Activated CD8-positive, alpha-beta T cell treated with anti-CD3 and anti-CD28 coated beads for 36 hours (primary cell): ENCODE results near the gene NFIA. TPM values are rescaled to one million over a fixed set of nuclear protein-coding genes. Genes with fewer than 3 reads are reported as not detected.

Experiments
- ATAC-seq: fragments of 200-7000 bp; cut with Tn5 transposase; one replicate; pipeline ENCODE4 v1.10.0; 2021; ENCODE audit warnings: mild to moderate bottlenecking, moderate library complexity
- CTCF ChIA-PET: fragments of 350-600 bp; sonication (Branson Sonifier 250); formaldehyde crosslinking; loops from one replicate; lab custom pipeline; 2021; ENCODE audit warnings: antibody characterized with exemption; lab: Charles Lee
- POLR2A ChIA-PET: fragments of 350-600 bp; sonication (Branson Sonifier 250); formaldehyde crosslinking; loops from one replicate; lab custom pipeline; 2021; ENCODE audit warnings: antibody characterized with exemption; lab: Charles Lee
- DNase-seq: peaks from one replicate; pipeline ENCODE4 v3.0.0-alpha.2; 2020
- H3K27ac Mint-ChIP-seq: one replicate; pipeline ENCODE4 v1.8.0; 2021; ENCODE audit warnings: mild to moderate bottlenecking, mixed read lengths
- H3K27me3 Mint-ChIP-seq: one replicate; pipeline ENCODE4 v1.8.0; 2021; ENCODE audit warnings: mixed read lengths
- H3K36me3 Mint-ChIP-seq: one replicate; pipeline ENCODE4 v1.8.0; 2021; ENCODE audit warnings: low read depth, mixed read lengths
- H3K4me1 Mint-ChIP-seq: one replicate; pipeline ENCODE4 v1.8.0; 2021; ENCODE audit warnings: low read depth, mixed read lengths
- H3K4me3 Mint-ChIP-seq: one replicate; pipeline ENCODE4 v1.8.0; 2021; ENCODE audit warnings: mild to moderate bottlenecking, moderate library complexity, mixed read lengths
- H3K9me3 Mint-ChIP-seq: one replicate; pipeline ENCODE4 v1.8.0; 2021; ENCODE audit warnings: mixed read lengths
- intact Hi-C: fragments of 100-400 bp; cut with micrococcal nuclease; formaldehyde crosslinking; loops from one replicate; pipeline ENCODE4 v1.10.0; 2022
- total RNA-seq, 2 experiments: library from RNA; stranded (reverse); gene quantifications; one replicate each; pipeline ENCODE4 v1.2.3, GENCODE V29; 2021
- TF ChIP-seq, protein P1 (sequence below): fragments of 200-600 bp; IDR thresholded peaks from one replicate; pipeline ENCODE4 v1.8.0; 2022; ENCODE audit warnings: antibody characterized with exemption, mild to moderate bottlenecking

The NFIA gene
- total RNA-seq, 2 experiments from 2014 or later, result 1.9 to 2.4 TPM

DNA sequence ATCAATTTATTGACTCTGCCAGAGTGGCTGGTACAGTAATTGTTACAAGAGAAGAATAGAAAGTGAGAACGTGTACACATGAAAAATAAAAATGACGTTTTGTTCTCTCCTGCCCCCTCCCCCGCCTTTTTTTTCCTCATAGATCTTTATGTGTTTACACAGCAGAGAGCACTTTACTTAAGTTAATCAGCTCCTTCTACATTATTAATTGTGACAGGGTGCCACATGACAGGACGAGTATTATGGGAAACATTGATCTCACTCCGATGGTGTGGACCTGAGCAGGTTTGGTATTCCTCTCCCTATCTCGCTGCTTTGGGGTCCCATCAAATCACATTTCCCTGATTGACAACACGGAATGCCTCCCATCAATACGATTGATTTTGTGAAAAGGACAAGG is 356.9 kb downstream of the NFIA start:
- Mint-ChIP-seq H3K36me3 (no peaks in the 10 kb centered on the region), H3K4me1 (no peaks in the 10 kb centered on the region), H3K4me3 (no peak overlapping the region), H3K27me3 (no peaks in the 10 kb centered on the region), H3K27ac (no peak overlapping the region), H3K9me3 (no peaks in the 10 kb centered on the region)
- ChIA-PET CTCF (no interaction called here), POLR2A (no interaction called here)
- TF ChIP-seq, protein P1, sequence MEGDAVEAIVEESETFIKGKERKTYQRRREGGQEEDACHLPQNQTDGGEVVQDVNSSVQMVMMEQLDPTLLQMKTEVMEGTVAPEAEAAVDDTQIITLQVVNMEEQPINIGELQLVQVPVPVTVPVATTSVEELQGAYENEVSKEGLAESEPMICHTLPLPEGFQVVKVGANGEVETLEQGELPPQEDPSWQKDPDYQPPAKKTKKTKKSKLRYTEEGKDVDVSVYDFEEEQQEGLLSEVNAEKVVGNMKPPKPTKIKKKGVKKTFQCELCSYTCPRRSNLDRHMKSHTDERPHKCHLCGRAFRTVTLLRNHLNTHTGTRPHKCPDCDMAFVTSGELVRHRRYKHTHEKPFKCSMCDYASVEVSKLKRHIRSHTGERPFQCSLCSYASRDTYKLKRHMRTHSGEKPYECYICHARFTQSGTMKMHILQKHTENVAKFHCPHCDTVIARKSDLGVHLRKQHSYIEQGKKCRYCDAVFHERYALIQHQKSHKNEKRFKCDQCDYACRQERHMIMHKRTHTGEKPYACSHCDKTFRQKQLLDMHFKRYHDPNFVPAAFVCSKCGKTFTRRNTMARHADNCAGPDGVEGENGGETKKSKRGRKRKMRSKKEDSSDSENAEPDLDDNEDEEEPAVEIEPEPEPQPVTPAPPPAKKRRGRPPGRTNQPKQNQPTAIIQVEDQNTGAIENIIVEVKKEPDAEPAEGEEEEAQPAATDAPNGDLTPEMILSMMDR, result no peak
- intact Hi-C loops, result no loop called here
- DNase-seq (no peak), ATAC-seq (no peak)

DNA sequence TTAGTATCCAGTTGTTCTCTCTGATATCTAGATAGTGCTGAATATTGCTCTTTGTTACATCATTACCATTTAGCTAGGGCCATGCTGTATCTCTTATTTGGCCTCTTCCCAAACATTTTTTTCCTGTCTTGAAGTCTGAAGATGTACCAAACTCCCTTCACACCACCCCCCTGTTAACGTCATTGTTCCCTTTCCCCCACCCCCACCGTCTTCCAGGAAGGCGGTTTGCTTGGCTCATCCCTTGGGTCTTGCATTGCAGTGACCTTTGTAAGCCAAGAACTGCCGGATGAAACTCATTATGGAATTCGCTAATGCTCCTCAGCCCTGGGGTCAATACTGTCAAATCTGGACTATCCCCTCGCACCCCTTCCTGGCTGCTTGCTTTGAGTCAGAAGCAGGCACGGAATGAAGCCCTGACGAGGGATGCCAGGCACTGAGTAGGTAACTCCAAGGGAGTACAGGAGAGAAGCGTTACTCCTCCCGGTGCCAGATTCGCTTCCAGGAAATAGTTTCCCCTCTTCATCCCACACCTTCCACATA is 359.4 kb downstream of the NFIA start:
- no peaks in the 10 kb centered on the region for H3K4me1 Mint-ChIP-seq
- intact Hi-C loops, result no loop called here
- H3K27ac Mint-ChIP-seq, result no peak overlapping the region
- CTCF ChIA-PET, result no interaction called here
- H3K27me3 Mint-ChIP-seq, result no peaks in the 10 kb centered on the region
- no peaks in the 10 kb centered on the region for H3K36me3 Mint-ChIP-seq
- POLR2A ChIA-PET, result no interaction called here
- TF ChIP-seq, protein P1, result no peak
- no peak overlapping the region for H3K4me3 Mint-ChIP-seq
- no peak for DNase-seq
- no peak for ATAC-seq
- H3K9me3 Mint-ChIP-seq, result no peaks in the 10 kb centered on the region

DNA sequence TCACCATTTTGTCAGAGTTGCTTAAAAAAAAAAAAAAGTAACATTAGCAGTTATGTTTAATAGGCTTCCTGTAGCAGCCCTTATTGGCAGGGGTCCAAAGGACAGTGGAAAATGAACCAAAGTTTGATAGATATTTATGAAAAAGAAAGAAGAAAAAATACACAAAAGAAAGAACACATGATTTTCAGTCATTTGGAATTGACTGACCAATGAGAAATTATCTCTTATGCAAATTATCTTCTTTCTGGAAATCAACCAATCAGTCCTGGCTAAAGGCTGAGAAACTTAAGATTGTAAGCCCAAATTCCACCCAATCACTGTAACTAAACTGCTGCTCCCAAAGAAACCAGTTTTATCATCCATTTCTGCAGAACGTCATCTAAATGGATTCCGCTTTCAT is 360.2 kb downstream of the NFIA start:
- Mint-ChIP-seq H3K9me3 (no peaks in the 10 kb centered on the region), H3K4me1 (no peaks in the 10 kb centered on the region), H3K27me3 (no peaks in the 10 kb centered on the region), H3K27ac (no peak overlapping the region), H3K36me3 (no peaks in the 10 kb centered on the region), H3K4me3 (no peak overlapping the region)
- no peak for DNase-seq
- TF ChIP-seq, protein P1, result no peak
- ChIA-PET POLR2A (no interaction called here), CTCF (no interaction called here)
- intact Hi-C loops, result no loop called here
- ATAC-seq, result no peak

DNA sequence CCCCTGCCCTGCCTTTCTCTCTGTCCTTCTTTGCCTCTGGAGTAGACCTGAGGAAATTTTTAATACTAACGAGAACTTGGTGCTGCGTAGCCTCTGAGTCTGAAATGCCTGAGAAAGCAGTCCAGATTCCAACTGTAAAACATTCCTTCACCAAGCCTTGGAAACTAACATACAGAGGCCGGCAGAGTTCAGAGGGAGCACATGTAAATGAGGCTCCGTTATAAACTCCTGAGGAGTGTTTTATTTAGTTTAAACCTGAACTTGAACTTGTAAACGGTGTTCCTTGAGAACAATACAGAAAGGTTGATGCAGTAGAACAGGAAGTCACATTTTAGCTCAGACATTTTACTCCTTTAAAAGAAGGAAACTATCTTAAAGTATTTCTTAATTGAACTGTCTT is 361.9 kb downstream of the NFIA start:
- no peak overlapping the region for H3K27ac Mint-ChIP-seq
- no peak for ATAC-seq
- H3K36me3 Mint-ChIP-seq, result no peaks in the 10 kb centered on the region
- DNase-seq, result no peak
- CTCF ChIA-PET, result no interaction called here
- no peaks in the 10 kb centered on the region for H3K9me3 Mint-ChIP-seq
- TF ChIP-seq, protein P1, result no peak
- intact Hi-C loops, result no loop called here
- POLR2A ChIA-PET, result no interaction called here
- H3K4me3 Mint-ChIP-seq, result no peak overlapping the region
- no peaks in the 10 kb centered on the region for H3K4me1 Mint-ChIP-seq
- H3K27me3 Mint-ChIP-seq, result no peaks in the 10 kb centered on the region

DNA sequence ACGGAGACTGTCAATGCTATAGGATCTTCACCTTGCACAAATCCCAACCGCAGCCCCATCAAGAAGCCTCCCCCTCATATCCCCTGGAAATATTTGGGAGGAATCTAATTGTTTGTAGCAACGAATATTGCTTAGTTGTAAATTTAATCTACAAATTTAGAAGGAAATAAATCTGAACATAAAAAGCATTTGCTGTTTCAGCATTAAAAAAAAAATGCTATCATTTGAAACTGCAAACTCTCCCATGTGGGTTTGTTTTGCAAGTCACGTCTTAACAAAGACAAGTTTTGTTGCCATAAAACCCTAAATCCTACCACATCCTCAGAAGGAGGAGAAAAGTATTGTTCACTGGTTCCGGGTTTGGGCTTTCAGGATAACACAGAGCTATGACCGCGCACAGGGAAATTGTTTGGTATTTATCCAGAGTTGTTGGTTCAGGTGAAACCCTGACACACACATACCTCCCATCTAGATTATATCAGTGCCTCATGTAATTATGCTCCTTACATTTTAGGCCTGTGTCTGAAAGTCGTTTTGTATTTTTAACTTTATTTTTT is 363.0 kb downstream of the NFIA start:
- intact Hi-C loops, result no loop called here
- Mint-ChIP-seq H3K36me3 (no peaks in the 10 kb centered on the region), H3K9me3 (no peaks in the 10 kb centered on the region), H3K4me1 (no peaks in the 10 kb centered on the region), H3K27ac (no peak overlapping the region), H3K4me3 (no peak overlapping the region), H3K27me3 (no peaks in the 10 kb centered on the region)
- ChIA-PET POLR2A (no interaction called here), CTCF (interaction anchor here (1.2 kb wide), 1 partner anchor 192 kb away, joined by 3 read pairs; no protein-coding TSS in a partner anchor)
- DNase-seq (no peak), ATAC-seq (no peak)
- TF ChIP-seq, protein P1, result no peak
